Astrocyte of the cerebellum (primary cell): ENCODE data around the gene ZBTB38.

Experiments used
- DNase-seq: peaks from one replicate; pipeline ENCODE4 v3.0.0-alpha.2; 2011; ENCODE audit warnings: low read depth
- H3K4me3 ChIP-seq: 2 replicates; pipeline ENCODE4 v1.5.1; 2011; ENCODE audit warnings: mild to moderate bottlenecking, low read depth, low read length, moderate library complexity
- in situ Hi-C: cut with HindIII; loops from 2 replicates; pipeline ENCODE4 v1.10.0; 2017; ENCODE audit warnings: low sequenced_read_pairs
- TF ChIP-seq, protein P1 (sequence below): IDR thresholded peaks from 2 replicates; pipeline ENCODE4 v1.5.1; 2012; ENCODE audit warnings: low read length, low read depth, moderate library complexity, mild to moderate bottlenecking; ENCODE audit errors: missing control alignments

ZBTB38 gene

GRCh38 chr3:141388823-141389621 is 20.7 kb downstream of the ZBTB38 start:
- DNase-seq = no peak
- no peak overlapping the region for H3K4me3 ChIP-seq
- TF ChIP-seq, protein P1, sequence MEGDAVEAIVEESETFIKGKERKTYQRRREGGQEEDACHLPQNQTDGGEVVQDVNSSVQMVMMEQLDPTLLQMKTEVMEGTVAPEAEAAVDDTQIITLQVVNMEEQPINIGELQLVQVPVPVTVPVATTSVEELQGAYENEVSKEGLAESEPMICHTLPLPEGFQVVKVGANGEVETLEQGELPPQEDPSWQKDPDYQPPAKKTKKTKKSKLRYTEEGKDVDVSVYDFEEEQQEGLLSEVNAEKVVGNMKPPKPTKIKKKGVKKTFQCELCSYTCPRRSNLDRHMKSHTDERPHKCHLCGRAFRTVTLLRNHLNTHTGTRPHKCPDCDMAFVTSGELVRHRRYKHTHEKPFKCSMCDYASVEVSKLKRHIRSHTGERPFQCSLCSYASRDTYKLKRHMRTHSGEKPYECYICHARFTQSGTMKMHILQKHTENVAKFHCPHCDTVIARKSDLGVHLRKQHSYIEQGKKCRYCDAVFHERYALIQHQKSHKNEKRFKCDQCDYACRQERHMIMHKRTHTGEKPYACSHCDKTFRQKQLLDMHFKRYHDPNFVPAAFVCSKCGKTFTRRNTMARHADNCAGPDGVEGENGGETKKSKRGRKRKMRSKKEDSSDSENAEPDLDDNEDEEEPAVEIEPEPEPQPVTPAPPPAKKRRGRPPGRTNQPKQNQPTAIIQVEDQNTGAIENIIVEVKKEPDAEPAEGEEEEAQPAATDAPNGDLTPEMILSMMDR = no peak
- in situ Hi-C loops = no loop called here

DNA sequence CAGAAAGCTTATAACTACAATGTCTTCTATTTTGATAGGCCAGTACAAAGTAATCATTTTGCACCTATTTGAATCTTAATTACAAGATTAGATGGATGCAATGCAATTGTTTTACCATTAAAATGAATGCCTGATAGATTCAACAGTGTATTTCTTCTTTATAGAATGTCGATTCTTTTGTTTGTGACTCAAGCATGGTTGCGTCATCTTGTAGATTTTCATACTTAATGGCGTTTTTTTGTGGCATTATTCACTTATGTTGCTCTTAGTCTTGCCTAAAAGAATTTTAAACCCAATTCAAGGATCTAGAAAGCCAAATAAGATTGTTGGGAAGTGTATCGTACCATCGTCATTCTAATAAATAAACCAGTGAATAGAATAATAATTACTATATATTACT is 21.4 kb downstream of the ZBTB38 start:
- no peak for DNase-seq
- H3K4me3 ChIP-seq = no peak overlapping the region
- in situ Hi-C loops = no loop called here
- TF ChIP-seq, protein P1 = no peak

- TF ChIP-seq, protein P1 = no peak
- no peak overlapping the region for H3K4me3 ChIP-seq
- in situ Hi-C loops = no loop called here
- DNase-seq = no peak
Observed at GRCh38 chr3:141390747-141391146, 22.4 kb downstream of the ZBTB38 start.

- no peak overlapping the region for H3K4me3 ChIP-seq
- DNase-seq = no peak
- in situ Hi-C loops = no loop called here
- TF ChIP-seq, protein P1 = no peak
Observed at GRCh38 chr3:141391298-141391990, 23.1 kb downstream of the ZBTB38 start.

GRCh38 chr3:141391991-141392316 is 23.6 kb downstream of the ZBTB38 start:
- no peak for DNase-seq
- in situ Hi-C loops = no loop called here
- TF ChIP-seq, protein P1 = no peak

GRCh38 chr3:141392416-141392815 is 24.1 kb downstream of the ZBTB38 start:
- in situ Hi-C loops = no loop called here
- DNase-seq = no peak
- TF ChIP-seq, protein P1 = no peak
- no peak overlapping the region for H3K4me3 ChIP-seq

More at GRCh38 chr3:141391991-141392316, 23.6 kb downstream of the ZBTB38 start:
- no peak overlapping the region for H3K4me3 ChIP-seq
